ENCODE results near the gene SLC2A4RG.
"Not testable (repeated sequence)": the region's sequence is repeated elsewhere in the genome, so short reads cannot be mapped to it uniquely, and the experiment has no call there.

SLC2A4RG gene

GRCh38 chr20:63755933-63756647, 16.5 kb downstream of the SLC2A4RG start:
- no peak for DNase-seq

GRCh38 chr20:63756648-63756991, 17.0 kb downstream of the SLC2A4RG start:
- DNase-seq: no peak

DNA sequence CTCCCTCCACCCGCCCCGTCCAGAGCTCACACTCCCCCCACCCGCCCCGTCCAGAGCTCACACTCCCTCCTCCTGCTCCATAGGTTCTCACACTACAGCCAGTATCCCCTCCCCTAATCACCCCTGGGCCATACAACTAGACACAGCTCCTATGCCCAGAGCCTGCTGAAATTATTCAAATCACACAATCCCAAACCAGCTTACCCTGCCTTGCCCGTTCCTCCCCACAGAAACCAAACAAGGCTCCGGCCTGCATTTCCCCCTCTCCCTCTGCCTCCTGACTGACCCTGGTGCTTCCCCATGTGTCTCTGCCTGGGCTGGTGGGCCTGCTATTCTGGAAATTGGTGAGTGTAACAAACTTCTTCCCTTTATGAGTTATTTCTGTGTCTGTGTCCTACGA, 18.6 kb downstream of the SLC2A4RG start:
- DNase-seq: no peak

DNA sequence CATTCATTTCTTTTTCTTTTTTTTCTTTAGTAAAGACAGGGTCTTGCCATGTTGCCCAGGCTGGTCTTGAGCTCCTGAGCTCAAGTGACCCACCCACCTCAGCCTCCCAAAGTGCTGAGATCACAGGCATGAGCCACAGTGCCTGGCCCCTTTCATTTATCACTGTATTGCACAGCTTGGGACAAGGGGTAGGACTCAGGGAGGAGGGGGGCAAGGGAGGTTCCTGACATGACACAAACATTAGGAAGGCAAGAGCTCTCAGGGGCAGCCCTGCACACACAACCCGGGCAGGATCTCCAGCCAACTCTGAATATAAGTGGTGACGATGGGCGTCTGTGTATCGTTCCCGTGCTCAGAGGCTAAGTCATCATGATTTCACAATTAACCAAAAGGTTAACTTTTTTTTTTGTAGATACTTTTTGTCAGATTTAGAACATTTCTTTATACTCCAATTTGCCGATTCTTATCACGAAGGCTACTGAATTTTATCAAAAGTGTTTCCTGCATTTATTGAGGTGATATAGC, 19.9 kb downstream of the SLC2A4RG start:
- DNase-seq: no peak

DNA sequence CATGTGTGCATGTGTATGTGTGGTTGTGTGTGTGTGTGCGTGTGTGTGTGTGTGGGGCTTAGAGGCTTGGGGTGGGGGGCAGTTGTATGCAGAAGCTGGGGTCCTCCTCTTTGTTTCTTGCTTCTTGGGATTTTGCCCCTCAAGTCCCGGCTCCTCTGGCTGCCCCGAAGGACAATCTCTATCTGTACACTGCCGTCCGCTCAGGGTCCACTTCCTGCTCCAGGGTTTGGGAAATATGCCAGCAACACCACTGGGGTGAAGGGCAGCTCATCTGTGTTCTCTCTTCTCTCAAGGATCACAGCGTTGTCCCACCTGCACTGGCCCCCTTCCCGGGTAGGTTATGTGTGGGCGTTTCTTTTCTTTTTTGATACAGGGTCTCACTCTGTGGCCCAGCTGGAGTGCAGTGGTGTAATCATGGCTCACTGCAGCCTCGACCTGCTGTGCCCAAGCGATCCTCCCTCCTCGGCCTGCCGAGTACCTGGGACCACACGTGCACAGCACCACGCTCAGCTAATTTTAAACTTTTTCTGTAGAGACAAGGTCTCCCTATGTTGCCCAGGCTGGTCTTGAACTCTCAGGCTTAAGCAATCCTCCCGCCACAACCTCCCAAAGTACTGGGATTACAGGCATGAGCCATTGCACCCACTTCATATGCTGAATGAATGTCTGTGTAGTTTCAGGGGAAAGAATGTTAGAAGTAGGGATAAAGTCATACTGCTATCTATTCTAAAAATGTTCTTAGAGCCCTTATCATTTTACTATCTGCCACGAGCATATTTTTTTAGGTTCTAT, 25.7 kb downstream of the SLC2A4RG start:
- no peak for DNase-seq

GRCh38 chr20:63765902-63766301, 26.3 kb downstream of the SLC2A4RG start:
- no peak for DNase-seq

DNA sequence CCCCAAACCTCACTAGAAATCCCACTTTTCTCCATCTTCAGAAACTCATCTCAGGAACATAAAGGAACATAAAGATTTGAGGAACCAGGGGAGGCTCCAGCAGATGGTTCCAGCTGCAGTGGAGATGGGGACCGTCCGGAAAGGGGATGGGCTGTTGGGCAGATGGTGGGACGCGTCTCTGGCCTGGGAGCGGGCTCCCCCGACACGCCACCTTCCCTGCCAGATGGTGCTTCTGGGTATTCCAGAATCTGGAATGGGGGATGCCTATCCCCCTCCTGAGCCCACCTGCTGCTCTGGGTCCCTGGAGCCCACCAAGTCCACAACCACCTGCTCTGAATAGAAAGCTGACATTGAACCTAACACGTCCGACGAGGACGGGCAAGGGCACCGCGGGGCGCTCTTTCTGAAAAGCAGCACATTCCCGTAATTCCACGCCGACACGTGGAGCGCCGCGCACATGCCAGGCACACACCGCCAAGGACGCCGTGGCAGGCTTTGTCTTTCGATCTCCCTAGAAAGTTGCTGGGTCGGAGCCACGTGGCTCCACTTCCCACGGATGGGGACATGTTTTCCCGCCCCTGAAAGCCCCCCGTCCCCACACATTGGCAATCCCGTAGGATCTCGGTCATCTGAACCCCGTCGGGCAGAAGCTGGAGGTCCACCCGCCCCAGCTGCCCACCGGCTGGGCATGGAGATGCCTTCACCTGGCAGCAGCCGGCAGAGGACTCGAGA, 27.3 kb downstream of the SLC2A4RG start:
- DNase-seq: no peak

DNA sequence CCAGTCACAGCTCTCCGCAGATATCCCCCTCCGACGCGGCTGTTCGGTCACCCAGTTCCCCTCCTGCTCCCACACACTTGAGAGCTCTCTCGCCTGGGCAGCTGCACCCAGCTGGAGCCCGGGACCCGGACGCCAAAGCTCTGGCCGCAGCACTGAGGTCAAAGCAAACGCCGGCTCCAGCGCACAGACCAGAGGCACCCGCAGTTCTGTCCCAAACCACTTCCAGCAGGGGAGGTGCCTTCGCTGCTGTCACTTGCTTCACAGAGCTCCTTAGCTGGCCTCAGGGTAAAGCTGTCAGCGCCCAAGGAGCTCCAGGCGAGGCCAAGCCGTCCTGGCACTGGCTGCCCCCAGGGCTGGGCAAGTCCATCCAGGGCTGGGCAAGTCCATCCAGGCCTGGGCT, 27.9 kb downstream of the SLC2A4RG start:
- no peak for DNase-seq

GRCh38 chr20:63767886-63768285, 28.3 kb downstream of the SLC2A4RG start:
- no peak for DNase-seq

DNA sequence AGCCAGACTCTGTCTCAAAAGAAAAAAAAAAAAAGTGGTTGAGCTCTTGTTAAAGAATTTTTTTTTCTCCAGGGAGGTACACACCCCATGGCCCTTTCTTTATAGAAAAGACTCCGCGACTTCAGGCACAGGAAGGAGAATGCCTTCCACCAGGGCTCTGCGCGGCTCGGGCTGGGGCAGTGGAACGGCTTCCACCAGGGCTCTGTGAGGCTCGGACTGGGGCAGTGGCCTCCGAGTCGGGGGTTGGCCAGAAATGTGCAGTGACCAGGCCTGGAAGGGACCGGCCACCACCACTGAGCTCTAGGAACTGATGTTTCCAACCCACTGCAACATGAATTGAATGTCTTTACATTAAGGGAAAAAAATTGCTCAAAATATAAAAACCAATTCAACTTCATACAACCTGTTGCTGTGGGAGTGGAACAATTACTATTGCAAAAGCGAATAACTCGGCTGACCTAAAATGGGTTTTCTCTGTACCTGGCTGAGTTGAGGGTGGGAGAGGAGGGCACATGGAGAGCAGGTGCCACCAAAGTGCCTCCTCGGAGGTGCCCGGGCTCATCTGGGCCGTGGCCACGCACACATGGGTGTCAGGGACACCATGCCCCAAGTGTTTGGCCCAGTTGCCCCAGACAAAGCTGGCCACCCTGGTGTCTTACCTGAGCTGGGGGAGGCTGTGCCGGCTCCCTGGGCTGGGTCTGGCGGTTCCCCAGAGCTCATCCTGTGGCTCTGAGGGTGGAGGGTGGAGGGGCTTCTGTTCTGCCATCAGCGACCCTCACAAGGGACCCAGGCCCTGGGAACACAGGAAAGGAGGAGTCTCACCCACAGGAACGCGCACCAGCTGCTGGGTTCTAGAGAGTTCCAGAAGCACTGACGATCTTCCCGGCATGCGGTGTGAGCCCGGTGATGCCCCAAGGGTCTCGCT, 29.3 kb downstream of the SLC2A4RG start:
- DNase-seq: no peak

GRCh38 chr20:63769891-63770474, 30.4 kb downstream of the SLC2A4RG start:
- DNase-seq: no peak

DNA sequence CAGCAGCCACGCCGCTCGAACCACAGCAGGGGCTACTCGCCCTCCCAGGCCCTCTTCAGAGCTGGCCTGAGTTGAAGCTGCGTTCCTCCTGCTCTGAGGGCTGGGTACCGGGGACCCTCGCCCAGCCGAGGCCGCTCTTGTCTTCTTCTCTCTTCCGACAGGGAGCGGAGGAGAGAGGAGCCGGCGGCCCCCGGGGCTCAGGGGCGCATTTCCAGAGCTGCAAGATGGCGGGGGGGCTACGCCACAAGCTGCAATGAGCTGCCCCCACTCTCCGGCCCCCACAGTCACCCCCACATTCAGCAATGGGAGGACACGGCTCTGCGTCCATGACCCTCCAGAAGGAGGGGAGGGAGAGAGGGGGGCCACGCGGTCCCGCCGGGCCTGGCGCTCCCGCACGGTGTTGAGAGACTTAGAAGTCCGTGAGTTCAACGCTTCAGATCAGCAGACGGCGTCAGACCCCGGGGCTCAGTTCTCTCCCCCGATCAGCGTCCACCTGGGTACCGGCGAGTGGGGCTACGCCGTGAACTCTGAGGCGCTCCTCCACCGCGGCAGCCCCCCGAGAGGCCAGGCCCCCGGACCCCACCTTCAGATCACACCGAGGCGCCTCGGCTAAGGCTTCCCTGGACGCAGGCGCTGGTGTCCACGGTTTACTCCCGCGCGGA, 31.6 kb downstream of the SLC2A4RG start:
- no peak for DNase-seq

DNA sequence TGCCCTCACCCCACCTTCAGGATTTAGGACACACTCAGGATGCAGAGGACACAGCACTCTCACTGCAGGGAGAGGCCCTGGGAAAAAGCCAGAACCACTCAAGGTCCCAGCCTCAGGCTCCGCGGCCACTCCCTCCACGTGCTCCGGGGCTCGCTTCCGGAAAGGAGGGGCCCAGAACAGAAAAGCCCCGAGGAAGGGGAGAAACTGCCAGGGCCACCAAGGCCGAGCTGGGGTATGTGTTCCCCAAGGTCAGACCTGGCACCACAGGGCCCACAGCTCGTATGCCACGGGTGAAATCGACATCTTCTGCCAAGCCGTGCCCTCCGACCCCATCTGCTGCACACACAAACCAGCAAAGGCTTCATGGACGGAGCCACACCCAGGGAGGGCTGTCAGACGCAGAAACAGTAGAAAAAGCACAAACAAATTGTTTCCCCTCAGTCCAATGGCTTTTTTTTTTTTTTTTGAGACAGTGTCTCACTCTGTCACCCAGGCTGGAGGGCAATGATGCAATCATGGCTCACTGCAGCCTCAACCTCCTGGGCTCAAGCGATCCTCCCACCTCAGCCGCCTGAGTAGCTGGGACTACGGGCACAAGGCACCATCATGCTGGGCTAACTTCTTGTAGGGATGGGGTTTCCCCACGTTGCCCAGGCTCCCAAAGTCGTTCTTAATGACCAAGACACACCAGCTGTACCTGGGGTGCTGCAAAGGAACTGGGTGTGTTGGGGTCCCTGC, 33.4 kb downstream of the SLC2A4RG start:
- no peak for DNase-seq

DNA sequence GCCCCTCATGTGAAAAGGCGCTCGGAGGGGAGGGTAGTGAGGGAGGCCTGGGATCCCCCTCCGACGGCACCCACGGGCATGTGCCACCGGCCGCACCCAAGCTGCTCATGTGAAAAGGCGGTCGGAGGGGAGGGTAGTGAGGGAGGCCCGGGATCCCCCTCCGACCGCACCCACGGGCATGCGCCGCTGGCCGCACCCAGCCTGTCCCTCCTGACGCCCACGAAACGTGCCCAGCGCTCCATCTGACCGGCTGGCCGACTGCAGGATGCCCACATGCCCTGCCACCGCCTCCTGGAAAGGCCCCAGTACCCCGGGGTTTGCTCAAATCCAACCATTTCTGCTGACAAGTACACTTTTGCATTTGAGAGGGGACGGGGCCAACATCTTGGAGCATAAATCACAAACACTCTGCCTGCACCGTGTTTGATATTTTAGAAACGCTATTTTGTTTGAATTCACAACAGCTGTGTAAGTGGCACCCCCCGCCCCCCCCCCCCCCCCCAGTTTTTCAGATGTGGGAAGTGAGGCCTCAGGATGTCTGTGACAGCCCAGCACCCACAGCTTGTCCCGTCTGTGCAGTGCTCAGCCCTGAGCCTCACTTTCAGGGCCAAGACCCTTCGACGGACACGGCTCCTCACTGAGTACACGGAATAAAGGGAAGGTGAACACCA, 34.1 kb downstream of the SLC2A4RG start:
- no peak for DNase-seq

DNA sequence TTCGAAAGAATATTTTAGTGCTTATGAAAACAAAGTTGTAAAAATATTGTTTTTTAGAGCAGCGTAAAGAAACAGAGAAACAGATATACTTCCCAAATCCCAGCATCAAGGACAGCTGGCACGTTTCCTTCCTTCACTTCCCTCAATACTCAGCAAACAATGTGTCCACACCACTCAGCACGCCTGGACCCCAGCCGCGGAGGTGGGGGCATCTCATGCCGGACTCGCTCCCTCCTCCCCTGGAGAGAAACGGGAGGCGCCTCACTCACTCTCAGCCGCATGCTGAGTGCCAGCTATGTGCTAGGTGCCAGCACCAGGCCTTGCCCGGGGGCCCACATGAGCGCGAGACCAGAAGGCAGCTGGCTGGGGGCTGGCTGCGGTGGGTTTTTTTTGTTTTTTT, 34.7 kb downstream of the SLC2A4RG start:
- DNase-seq: no peak

DNA sequence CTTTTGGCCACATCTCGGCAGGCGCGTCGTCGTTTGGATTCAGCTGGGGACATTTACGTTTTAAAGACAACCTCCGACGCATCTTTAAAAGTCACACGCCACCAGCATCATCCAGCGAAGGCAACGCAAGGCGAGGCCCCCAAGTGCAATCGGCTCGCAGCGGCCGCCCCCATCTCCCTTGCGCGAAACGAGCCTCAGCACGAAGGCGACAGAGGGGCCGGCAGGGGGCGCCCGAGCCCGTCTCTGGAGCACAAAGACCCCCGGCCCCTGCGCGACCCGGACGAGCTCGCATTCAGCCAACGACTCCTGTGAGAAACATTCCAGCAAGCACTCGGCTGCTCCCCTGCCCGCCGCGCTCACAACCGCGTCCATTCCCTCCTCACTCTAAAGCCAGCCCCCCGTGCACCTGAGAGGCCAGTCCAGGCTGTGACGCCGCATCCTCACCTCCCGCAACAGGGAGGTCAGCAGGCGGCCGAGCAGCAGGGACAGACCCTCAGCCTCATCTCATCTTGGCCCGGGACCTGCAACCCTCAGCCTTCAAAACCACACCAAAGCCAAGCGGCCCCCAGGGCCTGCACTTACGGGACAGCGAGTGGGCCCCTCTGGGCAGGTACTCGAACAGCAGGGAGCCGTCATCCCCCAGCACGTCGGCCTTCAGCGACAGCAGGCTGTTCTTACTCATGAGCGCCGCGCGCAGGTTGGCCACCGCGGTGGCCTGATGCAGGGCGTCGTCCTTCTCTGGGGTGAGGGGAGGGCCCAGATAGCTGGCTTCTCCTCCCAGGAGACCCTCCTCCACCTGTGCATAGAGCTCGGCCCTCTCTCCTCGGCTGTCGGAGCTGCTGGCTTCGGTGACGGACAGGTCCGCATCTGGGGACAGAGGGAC, 35.8 kb downstream of the SLC2A4RG start:
- DNase-seq: peak; percentile 82

DNA sequence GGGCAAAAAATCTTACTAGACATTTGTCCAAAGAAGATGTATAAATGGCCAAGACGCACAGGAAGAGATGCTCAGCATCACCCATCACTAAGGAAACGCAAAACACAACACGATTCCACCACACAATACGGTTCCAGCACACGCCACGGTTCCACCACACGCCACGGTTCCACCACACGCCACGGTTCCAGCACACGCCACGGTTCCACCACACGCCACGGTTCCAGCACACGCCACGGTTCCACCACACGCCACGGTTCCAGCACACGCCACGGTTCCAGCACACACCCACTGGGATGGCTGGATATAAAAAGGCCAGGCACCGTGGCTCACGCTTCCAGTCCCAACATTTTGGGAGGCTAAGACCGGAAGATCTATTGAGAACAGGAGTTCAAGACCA, 37.3 kb downstream of the SLC2A4RG start:
- DNase-seq: not testable (repeated sequence)

- DNase-seq: no peak
Observed at GRCh38 chr20:63777614-63778013, 38.0 kb downstream of the SLC2A4RG start.

Measured in activated CD8-positive, alpha-beta memory T cell treated with anti-CD3 and anti-CD28 coated beads, Interleukin-2, amount 50 U/mL, for 48 hours (primary cell).